SKM-1 treated with dmso at 0.1 percent for 144 hours (cell line): ENCODE results near the gene SPATA31E1.

Experiments
- DNase-seq: peaks from one replicate; lab custom pipeline; 2025; ENCODE audit not compliant: unreplicated experiment; lab: John Stamatoyannopoulos, UW

The SPATA31E1 gene

GRCh38 chr9:87862536-87863268 lies 20.0 kb upstream of the SPATA31E1 start:
- no peak for DNase-seq

DNA sequence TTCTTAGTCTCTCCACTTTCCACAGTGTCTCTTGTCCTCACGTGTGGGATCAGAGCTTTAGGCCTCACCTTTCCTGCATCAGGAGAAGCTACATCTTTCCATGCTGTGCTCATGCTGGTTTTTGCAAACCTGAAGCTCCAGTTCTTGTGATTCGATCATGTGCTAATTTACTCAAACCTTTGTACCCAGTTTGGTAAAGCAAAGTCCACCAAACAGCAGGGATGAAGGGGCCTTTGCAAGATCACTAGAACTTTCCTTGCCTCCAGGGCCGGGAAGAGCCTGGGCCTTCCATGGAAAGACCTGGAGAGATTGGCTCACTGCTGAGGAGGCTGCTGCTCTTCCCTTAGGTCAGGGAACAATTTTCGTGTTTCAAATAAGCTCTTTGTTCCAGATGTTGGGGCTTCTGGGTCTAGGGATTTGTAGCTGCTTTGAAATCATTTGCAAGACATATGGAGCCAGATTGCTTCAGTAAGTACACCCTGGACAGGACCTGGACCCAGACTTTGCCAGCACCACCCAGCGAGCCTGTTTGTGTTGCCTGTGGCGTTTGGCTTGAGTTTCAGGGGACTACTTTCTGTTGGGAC lies 18.7 kb upstream of the SPATA31E1 start:
- DNase-seq, result no peak

GRCh38 chr9:87864915-87865314 lies 17.8 kb upstream of the SPATA31E1 start:
- no peak for DNase-seq

DNA sequence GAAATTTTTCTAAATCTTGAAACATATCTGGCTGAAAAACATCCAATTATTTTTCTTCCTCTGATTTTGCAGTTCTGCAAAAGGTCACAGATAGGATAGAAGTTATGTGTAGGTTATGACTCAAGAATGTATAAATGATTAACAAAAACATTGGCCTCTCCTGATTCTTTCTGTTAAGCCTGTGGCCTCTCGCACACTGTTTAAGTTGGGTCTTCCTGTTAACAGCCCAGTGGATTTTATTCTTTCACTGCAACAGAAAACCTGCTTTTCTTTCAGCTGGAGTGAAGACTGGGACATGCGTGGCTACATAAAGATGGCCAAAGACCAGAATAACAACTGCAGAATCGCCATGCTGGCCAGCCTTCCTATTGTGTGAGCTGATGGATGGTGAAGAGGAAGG lies 17.1 kb upstream of the SPATA31E1 start:
- DNase-seq, result no peak

GRCh38 chr9:87867391-87867790 lies 15.3 kb upstream of the SPATA31E1 start:
- no peak for DNase-seq

DNA sequence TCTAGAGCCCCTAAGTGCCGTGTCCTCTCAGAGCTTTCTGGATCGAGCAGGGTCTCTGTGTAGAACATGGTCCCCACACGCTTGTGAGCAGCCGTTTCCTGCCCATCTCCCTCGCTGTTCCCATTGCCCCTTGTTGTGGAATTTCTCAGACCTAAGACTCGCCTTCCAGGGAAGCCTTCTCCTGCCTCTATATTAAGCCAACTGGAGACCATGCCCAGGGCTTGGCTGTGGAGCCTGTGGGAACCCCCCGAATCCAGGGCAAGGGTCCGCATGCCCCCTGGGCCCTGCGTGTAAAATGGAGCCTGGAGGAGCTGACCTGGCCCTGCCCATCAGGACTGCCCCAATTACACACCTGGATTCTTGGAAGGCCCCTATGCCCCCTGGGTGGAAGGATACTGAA lies 14.5 kb upstream of the SPATA31E1 start:
- DNase-seq, result no peak

DNA sequence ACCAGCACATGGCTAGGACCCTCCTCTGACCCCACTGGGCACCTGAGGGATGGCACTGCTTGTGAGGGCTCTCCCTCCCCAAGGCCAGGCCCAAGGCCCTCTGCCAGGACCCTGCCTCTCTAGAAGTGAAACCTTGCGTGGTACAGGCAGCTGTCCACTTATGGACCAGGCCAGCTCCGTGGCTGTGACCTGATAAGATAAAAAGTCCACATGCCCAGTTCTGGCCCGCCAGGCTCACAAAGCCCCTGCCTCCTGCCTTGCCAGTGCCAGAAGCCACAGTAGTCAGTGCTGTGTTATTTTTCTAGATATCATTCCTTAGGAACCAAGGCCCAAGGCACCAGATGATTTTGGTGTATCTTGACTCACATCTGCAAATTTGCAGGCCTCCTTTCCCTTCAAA lies 14.0 kb upstream of the SPATA31E1 start:
- no peak for DNase-seq

- no peak for DNase-seq
Measured at GRCh38 chr9:87869082-87869481, 13.6 kb upstream of the SPATA31E1 start.

GRCh38 chr9:87871425-87872078 lies 11.1 kb upstream of the SPATA31E1 start:
- no peak for DNase-seq

DNA sequence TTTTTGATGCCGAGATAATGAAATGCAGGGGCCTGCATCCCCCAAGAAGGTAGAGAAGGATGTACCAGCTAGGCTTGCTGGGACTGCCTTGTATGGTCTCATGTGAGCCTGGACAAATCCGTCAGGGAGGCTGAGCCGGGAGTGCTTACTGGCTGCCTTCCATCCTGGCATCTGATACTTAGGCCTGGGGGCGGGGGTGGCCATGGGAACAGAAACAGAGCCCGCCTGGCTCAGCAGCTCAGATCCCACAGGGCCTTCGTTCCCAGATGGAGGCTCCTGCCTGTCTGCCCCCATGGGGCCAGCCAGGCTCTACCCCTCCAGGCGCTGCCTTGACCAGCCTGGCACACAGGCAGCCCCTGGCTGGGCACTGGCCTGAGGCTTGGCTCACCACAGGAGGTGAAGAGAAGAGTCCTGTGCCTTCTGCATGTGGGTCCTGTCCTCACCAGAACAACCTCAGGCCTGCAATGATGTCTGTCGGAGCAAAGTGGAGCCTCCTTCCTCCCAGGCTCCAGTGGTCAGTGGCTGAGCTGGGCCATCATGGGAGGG lies 10.5 kb upstream of the SPATA31E1 start:
- no peak for DNase-seq

DNA sequence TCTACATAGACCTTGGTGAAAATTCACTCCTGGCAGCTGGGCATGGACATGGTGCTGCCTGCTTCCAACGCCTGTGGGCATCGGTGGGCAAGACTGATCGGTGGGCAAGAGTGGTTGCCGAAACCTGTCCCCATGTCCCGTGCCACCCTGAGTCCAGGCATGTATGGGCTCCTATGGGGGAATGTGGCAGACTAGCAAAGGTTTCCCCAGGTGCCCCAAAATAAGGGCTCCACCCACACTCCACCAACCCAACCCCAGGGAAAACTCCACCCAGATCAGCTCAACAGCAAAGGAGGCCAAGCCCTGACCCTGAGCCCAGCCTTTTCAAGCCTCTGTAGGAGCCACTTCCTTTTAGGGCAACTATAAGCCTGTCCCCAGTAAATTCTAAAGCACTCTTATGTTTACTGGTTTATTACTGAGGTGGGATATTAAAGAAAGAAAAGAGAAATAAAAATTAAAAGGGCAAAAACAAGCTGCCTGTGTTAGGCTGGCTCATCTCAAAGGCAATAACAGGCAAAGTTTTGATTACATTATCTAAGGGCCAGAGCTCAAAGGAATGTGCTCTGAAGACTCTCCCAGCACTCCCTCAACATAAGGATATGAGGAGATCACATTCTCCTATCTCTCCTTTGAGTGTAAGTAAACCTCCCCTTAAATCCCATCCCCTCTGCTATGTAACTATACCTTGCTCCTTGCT lies 8.9 kb upstream of the SPATA31E1 start:
- no peak for DNase-seq

- no peak for DNase-seq
Measured at GRCh38 chr9:87874304-87874623, 8.4 kb upstream of the SPATA31E1 start.

DNA sequence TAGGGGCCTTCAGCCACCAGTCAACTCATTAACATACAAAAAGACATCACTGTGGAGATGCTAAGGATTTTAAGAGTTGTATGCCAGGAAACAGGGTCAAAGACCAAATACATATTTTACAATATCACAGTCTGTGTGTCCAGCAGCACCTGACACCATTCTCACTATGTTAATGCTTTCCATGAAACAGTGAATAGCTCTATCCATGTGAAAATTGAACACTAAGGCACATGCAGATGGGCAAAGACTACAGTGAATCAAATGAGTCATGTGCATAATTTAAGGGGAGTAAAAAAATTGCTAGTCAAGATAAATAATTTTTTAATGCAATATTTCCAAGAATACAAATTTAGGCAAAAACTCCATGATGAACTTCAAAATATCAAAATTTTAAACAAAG lies 7.6 kb upstream of the SPATA31E1 start:
- DNase-seq, result no peak

DNA sequence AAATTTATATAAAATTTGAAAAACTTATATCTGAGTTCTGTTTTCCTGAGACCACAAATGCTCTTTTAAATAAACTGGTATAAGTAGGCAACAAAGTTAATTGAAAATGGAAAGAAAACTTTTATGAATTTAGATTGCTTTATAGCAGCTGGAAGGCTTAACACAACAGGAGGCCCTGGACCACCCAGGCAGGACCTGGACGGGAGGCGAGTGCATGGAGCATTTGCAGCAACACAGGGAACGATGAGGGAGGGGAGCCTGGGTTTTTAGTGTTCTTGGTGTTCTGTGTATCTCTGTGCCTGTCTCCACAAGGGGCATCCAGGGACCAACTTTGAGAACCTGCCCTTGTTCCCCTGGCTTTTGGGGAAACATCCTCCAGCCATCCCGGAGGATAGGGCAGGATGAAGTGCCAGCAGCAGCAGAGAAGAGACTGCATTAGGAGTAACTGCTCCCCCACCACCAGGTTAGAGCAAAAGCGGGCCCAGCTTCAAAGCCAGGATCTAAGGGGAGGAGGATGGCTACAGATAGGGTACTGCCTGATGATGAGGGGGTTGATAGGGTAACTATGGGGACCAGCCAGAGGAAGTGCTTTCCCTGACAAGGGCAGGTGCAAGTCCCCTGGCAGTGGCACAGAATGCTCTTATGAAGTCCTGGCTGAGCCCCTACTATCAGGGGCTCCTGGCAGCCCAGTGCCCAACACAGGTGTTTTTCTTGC lies 6.7 kb upstream of the SPATA31E1 start:
- no peak for DNase-seq

- no peak for DNase-seq
Measured at GRCh38 chr9:87876708-87877107, 6.0 kb upstream of the SPATA31E1 start.

DNA sequence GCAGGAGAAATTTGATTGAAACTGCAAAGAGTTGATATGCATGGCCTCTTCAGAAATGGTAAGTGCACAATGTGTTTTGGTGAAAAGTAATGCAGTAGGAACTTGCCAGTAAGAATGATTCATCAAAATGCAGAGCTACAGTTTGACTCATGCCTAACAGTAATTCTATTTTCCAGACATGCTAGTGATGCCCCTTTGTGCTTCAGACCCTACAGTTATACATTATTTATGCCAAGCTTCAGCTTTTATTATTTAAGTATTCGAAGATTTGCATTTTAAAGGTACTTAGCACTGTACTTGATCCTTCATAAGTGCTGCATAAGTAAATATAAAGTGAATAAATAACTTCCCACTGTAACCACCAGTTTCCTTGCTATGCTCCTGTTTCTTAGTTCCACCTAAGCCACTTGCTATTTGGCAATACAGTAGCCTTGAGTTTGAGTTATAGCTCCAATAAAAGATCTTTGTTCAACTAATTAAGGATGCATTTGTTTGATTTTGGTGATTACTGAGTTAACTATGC lies 3.6 kb upstream of the SPATA31E1 start:
- DNase-seq, result no peak

DNA sequence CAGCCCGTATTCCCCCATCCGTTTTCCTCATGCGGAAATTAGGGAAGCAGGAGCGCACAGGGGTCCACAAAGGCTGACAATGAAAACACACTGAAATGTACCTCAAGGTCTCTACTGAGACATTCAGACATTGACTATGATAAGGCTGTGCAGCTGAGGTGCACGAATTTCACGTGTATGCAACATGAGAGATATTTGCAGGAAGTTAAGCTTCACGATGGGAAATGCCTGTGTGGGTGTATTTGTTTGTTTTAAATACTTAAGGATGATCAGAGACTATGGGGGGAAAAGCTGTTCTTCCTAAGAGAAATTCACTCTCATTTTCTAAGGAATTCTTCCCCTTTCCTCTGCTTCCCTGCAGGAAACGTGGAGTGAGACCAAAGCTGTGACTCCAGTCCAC lies 2.6 kb upstream of the SPATA31E1 start:
- no peak for DNase-seq

- DNase-seq, result no peak
Measured at GRCh38 chr9:87880683-87881082, 2.0 kb upstream of the SPATA31E1 start.

- DNase-seq, result no peak
Measured at GRCh38 chr9:87883274-87883673, 597 bp downstream of the SPATA31E1 start.

- DNase-seq, result no peak
Measured at GRCh38 chr9:87883990-87884389, 1.3 kb downstream of the SPATA31E1 start.
